HG02610 (cell line): Measurements from ENCODE around the gene DEFB131B.
"Not testable (repeated sequence)": the region's sequence is repeated elsewhere in the genome, so short reads cannot be mapped to it uniquely, and the experiment has no call there.

ENCODE experiments used
- ATAC-seq: cut with Tn5 transposase; IDR thresholded peaks from one replicate; pipeline ENCODE4 v1.9.1; 2021; ENCODE audit warnings: mild to moderate bottlenecking, moderate library complexity; ENCODE audit not compliant: unreplicated experiment

Gene DEFB131B

GRCh38 chr11:71878059-71878458 is at the start of gene DEFB131B:
TSS of gene DEFB131B (plus strand) at chr11:71878453. CDS start at chr11:71878453, 0 bp downstream.
- not testable (repeated sequence) for ATAC-seq

GRCh38 chr11:71829247-71829646 is 49.0 kb upstream of the DEFB131B start:
- not testable (repeated sequence) for ATAC-seq

- ATAC-seq: not testable (repeated sequence)
Measured at GRCh38 chr11:71829686-71830085, 48.6 kb upstream of the DEFB131B start.

GRCh38 chr11:71832811-71833210 is 45.4 kb upstream of the DEFB131B start, which contains the start of gene DEFB108B:
TSS of gene DEFB108B (plus strand) at chr11:71833200. CDS start at chr11:71833200, 0 bp downstream.
- ATAC-seq: not testable (repeated sequence)

GRCh38 chr11:71842720-71843119 is 35.5 kb upstream of the DEFB131B start:
- ATAC-seq: not testable (repeated sequence)

GRCh38 chr11:71843355-71843754 is 34.9 kb upstream of the DEFB131B start:
- ATAC-seq: not testable (repeated sequence)

- ATAC-seq: no peak
Measured at GRCh38 chr11:71843858-71844257, 34.4 kb upstream of the DEFB131B start.

- not testable (repeated sequence) for ATAC-seq
Measured at GRCh38 chr11:71853895-71854294, 24.4 kb upstream of the DEFB131B start.

GRCh38 chr11:71855880-71856279 is 22.4 kb upstream of the DEFB131B start:
- ATAC-seq: not testable (repeated sequence)

- not testable (repeated sequence) for ATAC-seq
Measured at GRCh38 chr11:71860835-71861234, 17.4 kb upstream of the DEFB131B start.

- peak; percentile 53 for ATAC-seq
Measured at GRCh38 chr11:71863978-71864627, 14.2 kb upstream of the DEFB131B start.

- not testable (repeated sequence) for ATAC-seq
Measured at GRCh38 chr11:71867209-71867608, 11.0 kb upstream of the DEFB131B start.

GRCh38 chr11:71869931-71870330 is 8.3 kb upstream of the DEFB131B start:
- peak; percentile 45 for ATAC-seq

GRCh38 chr11:71870661-71871060 is 7.6 kb upstream of the DEFB131B start:
- not testable (repeated sequence) for ATAC-seq

GRCh38 chr11:71876262-71876661 is 2.0 kb upstream of the DEFB131B start:
- ATAC-seq: not testable (repeated sequence)

GRCh38 chr11:71885806-71886205 is 7.6 kb downstream of the DEFB131B start:
- ATAC-seq: not testable (repeated sequence)

- ATAC-seq: not testable (repeated sequence)
Measured at GRCh38 chr11:71888335-71889010, 10.2 kb downstream of the DEFB131B start.

- ATAC-seq: not testable (repeated sequence)
Measured at GRCh38 chr11:71889181-71889872, 11.1 kb downstream of the DEFB131B start.

GRCh38 chr11:71895961-71896360 is 17.7 kb downstream of the DEFB131B start:
- no peak for ATAC-seq

GRCh38 chr11:71901137-71901536 is 22.9 kb downstream of the DEFB131B start:
- ATAC-seq: not testable (repeated sequence)

- no peak for ATAC-seq
Measured at GRCh38 chr11:71908218-71908617, 30.0 kb downstream of the DEFB131B start.
